ENCODE measurements around the gene PCSK6.

DNA sequence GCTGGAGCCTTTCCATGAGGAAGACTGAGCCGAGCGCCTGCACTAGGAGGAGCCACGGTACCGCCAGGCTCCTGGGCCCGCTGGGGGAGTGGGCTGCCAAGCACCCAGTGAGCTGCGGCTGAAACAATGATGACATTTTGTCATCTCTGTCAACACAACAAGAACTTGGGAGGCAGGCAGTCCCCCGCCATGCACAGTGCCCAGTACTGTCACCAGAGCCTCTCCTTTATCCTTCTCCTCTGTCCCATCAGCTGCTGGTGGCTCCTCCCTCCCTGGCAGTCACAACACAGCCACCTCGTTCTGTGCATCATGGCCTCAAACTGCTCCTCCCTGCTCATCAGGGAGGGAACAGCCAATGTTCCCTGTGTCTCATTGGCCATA is 34.0 kb upstream of the PCSK6 start:
- no peak for TF ChIP-seq EZH2 (IDR thresholded peaks at IDR 0.05; ENCODE audit: low read length, unreplicated experiment)
- TF ChIP-seq, protein P1, sequence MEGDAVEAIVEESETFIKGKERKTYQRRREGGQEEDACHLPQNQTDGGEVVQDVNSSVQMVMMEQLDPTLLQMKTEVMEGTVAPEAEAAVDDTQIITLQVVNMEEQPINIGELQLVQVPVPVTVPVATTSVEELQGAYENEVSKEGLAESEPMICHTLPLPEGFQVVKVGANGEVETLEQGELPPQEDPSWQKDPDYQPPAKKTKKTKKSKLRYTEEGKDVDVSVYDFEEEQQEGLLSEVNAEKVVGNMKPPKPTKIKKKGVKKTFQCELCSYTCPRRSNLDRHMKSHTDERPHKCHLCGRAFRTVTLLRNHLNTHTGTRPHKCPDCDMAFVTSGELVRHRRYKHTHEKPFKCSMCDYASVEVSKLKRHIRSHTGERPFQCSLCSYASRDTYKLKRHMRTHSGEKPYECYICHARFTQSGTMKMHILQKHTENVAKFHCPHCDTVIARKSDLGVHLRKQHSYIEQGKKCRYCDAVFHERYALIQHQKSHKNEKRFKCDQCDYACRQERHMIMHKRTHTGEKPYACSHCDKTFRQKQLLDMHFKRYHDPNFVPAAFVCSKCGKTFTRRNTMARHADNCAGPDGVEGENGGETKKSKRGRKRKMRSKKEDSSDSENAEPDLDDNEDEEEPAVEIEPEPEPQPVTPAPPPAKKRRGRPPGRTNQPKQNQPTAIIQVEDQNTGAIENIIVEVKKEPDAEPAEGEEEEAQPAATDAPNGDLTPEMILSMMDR (conservative IDR thresholded peaks at IDR 0.05; ENCODE audit: low read depth, low read length), result no peak

Data from PC-3 (cell line).